ENCODE results near the gene TOMM40. TPM values are rescaled to one million over a fixed set of nuclear protein-coding genes. Genes with fewer than 3 reads are reported as not detected.
"Not testable (repeated sequence)": the region's sequence is repeated elsewhere in the genome, so short reads cannot be mapped to it uniquely, and the experiment has no call there.

Gene TOMM40
- total RNA-seq, 1 donor from 2014 or later = 25.5 TPM

DNA sequence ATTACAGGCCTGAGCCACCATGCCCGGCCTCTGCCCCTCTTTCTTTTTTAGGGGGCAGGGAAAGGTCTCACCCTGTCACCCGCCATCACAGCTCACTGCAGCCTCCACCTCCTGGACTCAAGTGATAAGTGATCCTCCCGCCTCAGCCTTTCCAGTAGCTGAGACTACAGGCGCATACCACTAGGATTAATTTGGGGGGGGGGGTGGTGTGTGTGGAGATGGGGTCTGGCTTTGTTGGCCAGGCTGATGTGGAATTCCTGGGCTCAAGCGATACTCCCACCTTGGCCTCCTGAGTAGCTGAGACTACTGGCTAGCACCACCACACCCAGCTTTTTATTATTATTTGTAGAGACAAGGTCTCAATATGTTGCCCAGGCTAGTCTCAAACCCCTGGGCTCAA lies 18.7 kb downstream of the TOMM40 start:
- peaks cover 0 to 5% of the 10 kb centered on the region in 2 donors for H3K4me1 ChIP-seq
- no peaks in the 10 kb centered on the region for H3K36me3 ChIP-seq
- H3K9me3 ChIP-seq = no peaks in the 10 kb centered on the region
- no peak for DNase-seq (ENCODE audit: low spot score in 2 of 2)
- H3K4me3 ChIP-seq = no peak overlapping the region
- intact Hi-C loops (cut with DNase I) = loop anchor here (5.0 to 10.0 kb wide), 2 partner anchors 128 to 425 kb away; partner anchors contain the start of gene CLASRP
- H3K27me3 ChIP-seq = peaks cover 3% of the 10 kb centered on the region
- TF ChIP-seq, protein P1, sequence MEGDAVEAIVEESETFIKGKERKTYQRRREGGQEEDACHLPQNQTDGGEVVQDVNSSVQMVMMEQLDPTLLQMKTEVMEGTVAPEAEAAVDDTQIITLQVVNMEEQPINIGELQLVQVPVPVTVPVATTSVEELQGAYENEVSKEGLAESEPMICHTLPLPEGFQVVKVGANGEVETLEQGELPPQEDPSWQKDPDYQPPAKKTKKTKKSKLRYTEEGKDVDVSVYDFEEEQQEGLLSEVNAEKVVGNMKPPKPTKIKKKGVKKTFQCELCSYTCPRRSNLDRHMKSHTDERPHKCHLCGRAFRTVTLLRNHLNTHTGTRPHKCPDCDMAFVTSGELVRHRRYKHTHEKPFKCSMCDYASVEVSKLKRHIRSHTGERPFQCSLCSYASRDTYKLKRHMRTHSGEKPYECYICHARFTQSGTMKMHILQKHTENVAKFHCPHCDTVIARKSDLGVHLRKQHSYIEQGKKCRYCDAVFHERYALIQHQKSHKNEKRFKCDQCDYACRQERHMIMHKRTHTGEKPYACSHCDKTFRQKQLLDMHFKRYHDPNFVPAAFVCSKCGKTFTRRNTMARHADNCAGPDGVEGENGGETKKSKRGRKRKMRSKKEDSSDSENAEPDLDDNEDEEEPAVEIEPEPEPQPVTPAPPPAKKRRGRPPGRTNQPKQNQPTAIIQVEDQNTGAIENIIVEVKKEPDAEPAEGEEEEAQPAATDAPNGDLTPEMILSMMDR (IDR thresholded peaks at IDR 0.05) = no peak
- H3K27ac ChIP-seq = no peak overlapping the region

DNA sequence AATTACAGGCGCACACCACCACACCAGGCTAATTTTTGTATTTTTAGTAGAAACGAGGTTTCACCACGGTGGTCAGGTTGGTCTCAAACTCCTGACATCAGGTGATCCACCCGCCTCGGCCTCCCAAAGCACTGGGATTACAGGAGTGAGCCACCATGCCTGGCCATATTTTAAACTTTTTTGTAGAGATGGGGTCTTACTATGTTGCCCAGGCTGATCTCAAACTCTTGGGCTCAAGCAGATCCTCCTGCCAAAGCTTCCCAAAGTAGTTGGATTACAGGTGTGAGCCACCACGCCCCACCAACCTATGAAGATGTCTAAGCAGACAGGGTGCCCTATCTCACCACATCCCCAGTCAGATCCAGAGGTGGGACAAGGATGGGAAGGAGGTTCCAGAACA lies 20.8 kb downstream of the TOMM40 start:
- intact Hi-C loops (cut with DNase I) = loop anchor here (5.0 kb wide), 1 partner anchor 125 kb away; the partner anchor contains the start of gene CLASRP
- H3K27me3 ChIP-seq, H3K27ac ChIP-seq: not testable (repeated sequence)

DNA sequence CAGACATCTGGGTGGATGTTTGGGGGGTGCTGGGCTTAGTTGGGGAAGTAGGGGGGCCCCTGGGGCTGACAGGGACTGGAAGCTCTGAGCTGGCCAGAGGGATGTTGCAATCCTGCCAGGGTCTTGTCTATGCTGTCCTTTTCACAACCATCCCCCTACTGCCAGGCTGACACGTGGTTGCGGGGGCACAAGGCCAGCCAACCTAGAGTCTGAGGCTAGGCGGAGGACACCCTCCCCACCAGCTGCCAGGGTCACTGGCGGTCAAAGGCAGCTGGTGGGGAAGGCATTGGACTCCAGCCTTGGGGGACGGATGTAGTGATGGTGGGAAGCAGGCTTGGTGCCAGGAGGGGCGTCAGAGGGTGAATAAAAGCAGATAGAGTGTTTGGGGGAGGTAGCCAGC lies 21.8 kb downstream of the TOMM40 start:
- peak in 1 of 2 donors; percentile 26 for DNase-seq (ENCODE audit: low spot score in 2 of 2)
- Histone ChIP-seq H3K4me1 (no peaks in the 10 kb centered on the region), H3K36me3 (no peaks in the 10 kb centered on the region), H3K27ac (no peak overlapping the region), H3K27me3 (no peaks in the 10 kb centered on the region), H3K9me3 (no peaks in the 10 kb centered on the region), H3K4me3 (no peak overlapping the region)
- TF ChIP-seq, protein P1 (IDR thresholded peaks at IDR 0.05) = no peak
- intact Hi-C loops (cut with DNase I) = loop anchor here (5.0 kb wide), 1 partner anchor 124 kb away; the partner anchor contains the start of gene CLASRP

More for the DNA sequence above, 20.8 kb downstream of the TOMM40 start:
- H3K9me3 ChIP-seq; DNase-seq (ENCODE audit: low spot score in 2 of 2); H3K4me1 ChIP-seq; H3K36me3 ChIP-seq; H3K4me3 ChIP-seq: not testable (repeated sequence)

DNA sequence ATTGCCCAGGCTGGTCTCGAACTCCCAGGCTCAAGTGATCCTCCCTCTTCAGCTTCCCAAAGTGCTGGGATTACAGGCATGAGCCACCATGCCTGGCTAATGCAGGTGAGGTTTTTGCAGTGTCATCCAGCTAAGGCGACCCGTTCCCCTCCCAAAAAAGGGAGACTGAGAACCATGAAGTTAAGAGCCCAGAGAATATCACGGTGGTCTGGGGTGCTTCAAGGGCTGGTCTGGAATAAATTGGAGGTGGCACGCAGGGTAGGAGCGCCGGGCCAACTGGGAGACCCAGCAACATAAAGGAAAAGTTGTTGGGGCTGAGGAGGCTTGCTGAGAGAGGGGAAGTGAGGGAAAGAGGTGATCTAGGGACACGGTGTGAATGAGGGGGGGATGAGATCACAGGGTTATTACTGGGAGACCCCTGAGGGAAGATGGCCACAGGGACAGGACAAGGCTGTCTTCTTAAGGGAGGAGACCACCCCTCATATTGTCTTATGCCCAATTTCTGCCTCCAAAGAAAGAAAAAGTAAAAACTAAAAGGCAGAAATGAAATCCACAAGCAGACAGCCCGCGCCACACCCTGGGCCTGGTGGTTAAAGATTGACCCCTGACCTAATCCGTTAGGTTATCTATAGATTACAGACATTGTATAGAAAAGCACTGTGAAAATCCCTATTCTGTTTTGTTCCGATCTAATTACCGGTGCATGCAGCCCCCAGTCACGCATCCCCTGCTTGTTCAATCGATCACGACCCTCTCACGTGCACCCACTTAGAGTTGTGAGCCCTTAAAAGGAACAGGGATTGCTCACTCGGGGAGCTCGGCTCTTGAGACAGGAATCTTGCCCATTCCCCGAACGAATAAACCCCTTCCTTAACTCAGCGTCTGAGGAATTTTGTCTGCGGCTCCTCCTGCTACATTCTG lies 22.7 kb downstream of the TOMM40 start:
- not testable (repeated sequence) for H3K36me3 ChIP-seq; H3K27me3 ChIP-seq; H3K27ac ChIP-seq; DNase-seq (ENCODE audit: low spot score in 2 of 2); H3K9me3 ChIP-seq; H3K4me1 ChIP-seq
- intact Hi-C loops (cut with DNase I) = loop anchor here (5.0 kb wide), 1 partner anchor 124 kb away; the partner anchor contains the start of gene CLASRP
- H3K4me3 ChIP-seq = peak overlapping the region in 1 of 2 donors; percentile 63

DNA sequence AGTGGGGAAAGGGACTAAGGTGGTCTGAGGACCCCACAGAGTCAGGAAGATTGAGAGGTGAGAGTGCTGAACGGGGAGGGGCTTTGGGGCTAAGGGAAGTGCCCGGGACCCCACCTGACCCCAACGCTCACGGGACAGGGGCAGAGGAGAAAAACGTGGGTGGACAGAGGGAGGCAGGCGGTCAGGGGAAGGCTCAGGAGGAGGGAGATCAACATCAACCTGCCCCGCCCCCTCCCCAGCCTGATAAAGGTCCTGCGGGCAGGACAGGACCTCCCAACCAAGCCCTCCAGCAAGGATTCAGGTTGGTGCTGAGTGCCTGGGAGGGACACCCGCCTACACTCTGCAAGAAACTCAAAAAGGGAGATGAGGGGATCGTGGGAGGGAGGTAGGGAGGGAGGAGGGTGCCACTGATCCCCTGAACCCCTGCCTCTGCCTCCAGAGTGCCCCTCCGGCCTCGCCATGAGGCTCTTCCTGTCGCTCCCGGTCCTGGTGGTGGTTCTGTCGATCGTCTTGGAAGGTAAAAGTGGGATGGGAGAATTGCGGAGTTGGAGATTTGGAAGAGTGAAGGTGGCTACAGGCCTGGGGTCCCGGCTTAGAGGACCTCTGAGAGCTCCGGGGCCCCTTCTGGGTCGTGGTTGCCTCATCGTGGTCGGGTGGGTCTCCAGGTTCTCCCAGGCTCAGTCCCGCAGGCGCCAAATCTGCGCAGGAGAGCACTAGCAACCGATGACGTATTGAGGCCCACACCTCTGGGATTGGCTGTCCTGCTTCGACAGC lies 23.6 kb downstream of the TOMM40 start, which contains the start of gene APOC1:
Gene APOC1 (plus strand): TSS at position 176 of the 774 bp plus-strand sequence. CDS start 284 bp downstream, at position 460.
- DNase-seq (ENCODE audit: low spot score in 2 of 2) = peak; percentile 63 to 93
- Histone ChIP-seq H3K27ac (peak within 1 kb of the TSS in 1 of 2 donors; percentile 12), H3K4me3 (peak within 1 kb of the TSS; percentile 52 to 63)
- not testable (repeated sequence) for H3K4me1 ChIP-seq, H3K27me3 ChIP-seq, H3K36me3 ChIP-seq, H3K9me3 ChIP-seq
- intact Hi-C loops (cut with DNase I) = loop anchor here (1.0 to 5.0 kb wide), 4 partner anchors 23 to 123 kb away; partner anchors contain the start of genes CLASRP, CLPTM1, RELB and TOMM40

DNA sequence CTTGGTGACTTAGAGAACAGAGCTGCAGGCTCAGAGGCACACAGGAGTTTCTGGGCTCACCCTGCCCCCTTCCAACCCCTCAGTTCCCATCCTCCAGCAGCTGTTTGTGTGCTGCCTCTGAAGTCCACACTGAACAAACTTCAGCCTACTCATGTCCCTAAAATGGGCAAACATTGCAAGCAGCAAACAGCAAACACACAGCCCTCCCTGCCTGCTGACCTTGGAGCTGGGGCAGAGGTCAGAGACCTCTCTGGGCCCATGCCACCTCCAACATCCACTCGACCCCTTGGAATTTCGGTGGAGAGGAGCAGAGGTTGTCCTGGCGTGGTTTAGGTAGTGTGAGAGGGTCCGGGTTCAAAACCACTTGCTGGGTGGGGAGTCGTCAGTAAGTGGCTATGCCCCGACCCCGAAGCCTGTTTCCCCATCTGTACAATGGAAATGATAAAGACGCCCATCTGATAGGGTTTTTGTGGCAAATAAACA lies 33.2 kb downstream of the TOMM40 start:
- no peak overlapping the region for H3K27ac ChIP-seq
- H3K9me3 ChIP-seq = no peaks in the 10 kb centered on the region
- no peaks in the 10 kb centered on the region for H3K36me3 ChIP-seq
- H3K4me1 ChIP-seq = no peaks in the 10 kb centered on the region
- no peaks in the 10 kb centered on the region for H3K27me3 ChIP-seq
- no peak for DNase-seq (ENCODE audit: low spot score in 2 of 2)
- TF ChIP-seq, protein P1 (IDR thresholded peaks at IDR 0.05) = no peak
- intact Hi-C loops (cut with DNase I) = no loop called here
- no peak overlapping the region for H3K4me3 ChIP-seq
